ENCODE measurements around the gene SPAG7.

Gene SPAG7, protein sequence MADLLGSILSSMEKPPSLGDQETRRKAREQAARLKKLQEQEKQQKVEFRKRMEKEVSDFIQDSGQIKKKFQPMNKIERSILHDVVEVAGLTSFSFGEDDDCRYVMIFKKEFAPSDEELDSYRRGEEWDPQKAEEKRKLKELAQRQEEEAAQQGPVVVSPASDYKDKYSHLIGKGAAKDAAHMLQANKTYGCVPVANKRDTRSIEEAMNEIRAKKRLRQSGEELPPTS

DNA sequence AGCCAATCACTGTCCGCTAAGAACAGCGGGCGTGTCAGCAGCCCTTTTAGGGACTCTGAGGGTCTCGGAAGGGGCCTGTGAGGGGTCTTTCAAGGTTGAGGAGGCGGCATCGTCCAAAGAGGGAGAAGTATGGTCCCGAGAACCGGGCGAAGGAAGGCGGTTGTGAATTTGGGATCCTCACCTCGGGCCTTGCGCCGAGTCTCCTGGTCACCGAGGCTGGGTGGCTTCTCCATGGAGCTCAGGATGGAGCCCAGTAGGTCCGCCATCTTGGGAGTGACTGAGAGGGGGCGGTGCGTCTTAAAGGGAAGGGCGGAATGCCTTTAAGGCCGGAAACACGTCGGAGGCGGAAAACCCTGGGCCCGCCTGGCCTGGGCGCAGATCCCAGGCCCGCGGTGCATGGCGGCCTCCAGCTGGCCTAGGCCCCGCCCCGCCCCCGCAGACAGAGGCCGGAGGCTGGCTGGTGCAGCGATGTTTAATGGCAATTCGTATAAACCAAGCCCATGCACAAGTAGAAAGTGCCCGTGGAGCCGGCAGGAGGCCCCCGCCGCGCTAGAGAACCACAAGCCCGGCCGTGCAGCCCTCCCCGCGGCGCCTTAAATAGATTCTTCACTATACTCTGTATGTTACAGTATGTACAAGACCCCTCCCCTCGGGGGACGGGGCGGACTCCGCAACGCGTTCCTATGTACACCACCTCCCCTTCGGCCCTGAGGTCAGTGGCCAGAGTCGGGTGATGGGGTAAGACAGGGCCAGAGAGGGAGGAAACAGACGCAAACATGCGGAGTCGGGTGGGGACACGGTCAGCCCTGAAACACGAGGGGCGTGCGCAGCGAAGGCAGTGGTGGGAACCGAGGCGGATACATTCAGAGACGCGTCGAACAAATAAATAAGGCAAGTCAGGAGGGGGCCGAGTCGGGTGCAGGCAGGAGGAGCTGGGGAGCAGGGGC is at the start of gene SPAG7:
TSS of gene SPAG7 (minus strand) at position 279 of the 947 bp plus-strand sequence. CDS start at position 266, 13 bp downstream.
- peak; percentile 72 for DNase-seq

DNA sequence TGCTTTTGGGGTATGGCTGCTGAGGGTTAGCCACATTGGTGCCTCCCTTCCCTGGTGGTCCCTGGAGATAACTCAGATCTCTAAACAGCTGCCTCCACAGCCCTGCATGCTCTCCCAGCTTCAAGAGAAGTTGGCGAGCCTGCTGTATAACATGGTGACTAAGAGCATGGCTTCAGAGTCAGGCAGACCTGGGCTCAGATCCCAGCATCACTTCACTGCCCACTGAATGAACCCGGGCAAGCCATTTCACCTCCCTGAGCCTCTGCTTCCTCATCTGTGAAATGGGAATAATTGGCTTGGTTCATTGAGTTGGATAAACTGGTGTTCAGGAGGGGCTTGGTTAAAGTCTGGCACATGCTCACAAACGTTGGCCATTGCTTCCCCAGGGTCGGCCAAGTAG is 46.7 kb upstream of the SPAG7 start:
- DNase-seq = no peak

DNA sequence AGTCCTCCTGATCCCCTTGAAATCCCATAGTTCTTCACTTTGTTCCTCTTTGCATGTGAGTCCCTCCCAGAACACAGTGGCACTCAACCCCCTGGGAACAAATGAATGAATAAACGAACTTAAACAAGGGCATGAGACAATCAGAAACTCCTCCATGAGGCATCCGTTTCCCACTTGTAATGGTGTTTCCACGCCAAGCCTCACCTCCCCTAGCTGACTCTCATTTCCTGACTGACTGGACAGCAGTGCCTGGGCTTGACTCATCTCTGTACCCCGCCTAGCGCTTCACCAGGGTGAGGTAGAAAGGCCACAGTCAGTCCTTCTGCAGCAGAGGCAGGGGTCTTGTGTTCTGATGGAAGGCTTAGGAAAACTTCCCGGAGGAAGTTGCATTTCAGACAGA is 44.3 kb upstream of the SPAG7 start:
- DNase-seq = no peak

DNA sequence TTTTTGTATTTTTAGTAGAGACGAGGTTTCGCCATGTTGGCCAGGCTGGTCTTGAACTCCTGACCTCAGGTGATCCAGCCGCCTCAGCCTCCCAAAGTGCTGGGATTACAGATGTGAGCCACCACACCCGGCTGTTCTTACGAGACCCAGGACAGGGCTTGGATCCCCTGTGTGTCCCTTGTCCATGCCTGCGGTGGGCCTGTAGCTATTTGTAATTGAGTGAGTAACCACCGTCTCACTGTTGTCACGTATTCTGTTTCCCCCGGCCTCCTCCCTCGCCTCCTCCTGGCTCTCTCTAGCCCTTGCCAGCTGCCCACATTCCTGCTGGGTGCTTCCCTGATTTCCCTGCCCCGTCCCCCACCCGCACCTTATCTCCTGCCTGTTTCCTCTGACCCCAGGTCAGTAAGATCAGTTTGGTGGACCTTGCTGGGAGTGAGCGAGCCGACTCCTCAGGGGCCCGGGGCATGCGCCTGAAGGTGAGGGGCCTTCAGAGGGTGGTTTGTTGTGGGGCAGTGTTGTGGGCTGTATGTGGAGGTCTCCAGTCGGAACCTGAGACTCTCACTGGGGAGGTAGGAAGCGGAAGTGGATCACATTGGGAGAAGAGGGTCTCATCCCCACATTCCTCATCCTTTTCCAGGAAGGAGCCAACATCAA is 35.7 kb upstream of the SPAG7 start:
- no peak for DNase-seq

DNA sequence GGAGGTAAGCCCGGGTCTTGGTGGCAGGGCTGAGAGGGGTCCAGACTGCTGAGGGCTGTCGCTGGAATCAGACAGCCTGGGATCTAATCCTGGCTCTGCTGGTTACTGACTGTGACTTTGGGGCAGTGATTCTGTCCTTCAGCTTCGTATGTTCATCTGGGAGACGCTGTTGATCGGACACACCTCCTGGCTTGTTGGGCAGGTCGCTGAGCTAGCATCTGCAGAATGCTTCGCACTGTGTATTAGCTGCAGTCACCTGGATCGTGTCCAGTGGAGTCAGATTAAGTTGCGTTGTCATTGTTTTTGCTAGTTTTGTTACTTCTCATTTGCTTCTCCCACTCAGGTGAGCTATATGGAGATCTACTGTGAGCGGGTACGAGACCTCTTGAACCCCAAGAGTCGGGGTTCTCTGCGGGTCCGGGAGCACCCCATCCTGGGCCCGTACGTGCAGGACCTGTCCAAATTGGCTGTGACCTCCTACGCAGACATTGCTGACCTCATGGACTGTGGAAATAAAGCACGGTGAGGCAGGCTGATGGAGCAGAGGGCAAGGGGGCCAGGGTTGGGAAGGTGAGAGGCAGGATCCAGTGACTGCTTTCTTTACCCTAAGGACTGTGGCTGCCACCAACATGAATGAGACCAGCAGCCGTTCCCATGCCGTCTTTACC is 34.6 kb upstream of the SPAG7 start:
- no peak for DNase-seq

DNA sequence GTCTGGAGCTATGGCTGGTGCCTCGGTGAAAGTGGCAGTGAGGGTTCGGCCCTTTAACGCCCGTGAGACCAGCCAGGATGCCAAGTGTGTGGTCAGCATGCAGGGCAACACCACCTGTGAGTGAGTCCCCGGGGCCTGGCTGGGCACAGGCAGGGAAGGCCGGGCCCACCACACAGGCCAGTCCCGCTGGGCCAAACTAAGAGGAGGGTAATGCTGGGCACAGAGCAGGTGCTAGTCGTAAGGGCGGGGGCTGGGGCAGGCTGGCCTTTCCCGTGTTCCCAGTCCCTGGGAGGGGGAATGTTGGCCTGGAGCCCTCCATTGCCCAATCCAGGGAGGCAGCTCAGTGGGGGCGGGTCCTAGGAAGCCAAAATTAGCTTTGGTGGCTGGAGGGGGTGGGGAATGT is 32.6 kb upstream of the SPAG7 start:
- no peak for DNase-seq

DNA sequence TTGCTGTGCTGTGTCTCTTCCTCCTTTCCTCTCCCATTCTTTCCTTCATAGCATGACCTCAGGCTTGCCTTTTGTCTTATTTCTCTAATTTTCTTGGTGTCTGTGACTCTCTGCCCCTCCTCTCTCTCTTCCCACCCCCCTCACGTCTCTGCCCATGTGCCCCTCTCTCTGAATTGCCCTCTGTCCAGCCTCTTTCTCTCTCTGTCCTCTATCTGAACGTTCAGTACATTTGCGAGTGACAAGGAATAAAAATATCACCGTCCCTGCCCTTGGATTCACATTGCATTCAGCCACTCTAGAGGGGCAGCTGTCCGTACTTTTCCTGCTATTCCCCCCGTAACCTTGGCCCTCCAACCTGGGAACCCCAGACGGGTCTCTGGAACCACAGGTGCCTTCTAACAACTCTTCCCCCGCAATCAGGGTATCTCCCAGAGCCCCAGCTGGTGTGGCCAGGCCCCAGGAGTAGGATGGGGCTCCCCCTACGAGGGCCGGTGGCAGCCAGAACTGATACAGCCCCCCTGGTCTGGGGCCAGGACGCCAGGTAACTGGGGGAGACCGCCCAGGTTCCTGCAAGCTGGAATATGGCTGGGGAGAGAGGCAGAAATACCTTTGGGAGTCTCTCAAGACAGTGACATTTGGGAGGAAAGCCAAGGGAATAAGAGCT is 31.9 kb upstream of the SPAG7 start:
- DNase-seq = no peak

DNA sequence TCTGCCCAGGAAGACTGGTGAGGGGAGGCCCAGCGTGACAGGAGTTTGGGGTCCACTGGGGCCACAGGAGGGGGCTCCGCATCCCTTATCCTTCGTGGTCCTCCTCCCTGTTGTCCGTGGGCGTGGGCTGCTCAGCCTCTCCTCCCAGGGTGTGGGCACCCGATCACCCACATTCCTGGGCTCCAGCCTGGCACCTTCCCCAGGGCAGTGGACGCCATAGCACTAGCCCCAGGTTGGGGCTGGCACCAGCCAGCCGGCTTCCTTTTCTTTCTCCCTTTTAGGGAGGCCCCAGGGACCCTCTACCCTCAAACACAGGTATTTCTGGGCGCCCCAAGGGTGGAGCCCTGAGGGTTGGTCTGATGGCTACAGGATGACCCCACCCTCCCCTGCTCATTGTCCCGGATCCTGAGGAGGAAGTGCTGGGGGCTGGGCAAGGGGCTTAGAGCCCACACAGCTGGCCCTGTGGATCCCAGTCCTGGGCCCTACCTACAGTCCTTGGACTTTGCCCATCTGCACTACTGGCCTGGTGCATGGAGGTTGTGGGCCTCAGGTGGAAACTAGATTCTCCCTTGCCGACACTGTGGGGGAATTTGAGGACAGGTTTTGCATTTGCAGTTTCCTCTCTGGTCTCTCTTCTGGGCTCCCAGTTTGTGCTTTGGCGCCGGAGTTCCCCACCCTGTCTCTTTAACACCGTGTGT is 31.3 kb upstream of the SPAG7 start:
- no peak for DNase-seq

DNA sequence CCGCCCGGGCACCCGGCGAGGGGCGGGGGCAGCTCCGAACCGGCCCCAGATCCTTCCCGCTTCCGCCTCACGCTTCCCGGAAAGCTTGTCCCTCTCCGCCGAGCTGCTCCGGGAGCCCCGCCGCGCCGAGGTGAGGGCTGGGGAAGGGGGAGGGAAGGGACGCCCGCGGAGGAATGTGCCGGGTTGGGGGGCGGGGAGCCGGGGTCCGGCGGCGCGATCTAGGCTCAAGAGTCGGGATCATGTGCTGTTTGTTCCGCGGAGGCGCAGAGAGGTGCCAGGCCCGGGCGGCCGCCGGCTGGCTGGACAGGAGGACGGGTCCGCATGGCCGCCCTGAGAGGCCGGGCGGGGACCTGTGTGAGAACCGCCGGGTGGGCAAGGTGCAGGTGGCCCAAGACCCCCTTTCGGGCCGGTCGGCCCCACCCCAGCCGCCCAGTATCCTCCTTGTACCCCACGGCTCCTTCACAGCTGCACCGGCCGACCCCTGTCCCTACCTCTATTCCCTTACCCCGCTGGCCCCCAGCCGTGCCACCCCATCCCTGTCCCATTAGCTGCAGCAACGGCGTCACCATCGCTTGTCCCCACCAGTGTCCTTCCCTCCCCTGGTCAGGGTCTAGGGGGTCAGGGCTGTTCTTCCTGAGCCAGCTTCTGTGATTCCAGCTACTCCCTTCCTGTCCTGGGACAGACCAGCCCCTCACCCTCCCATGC is 30.6 kb upstream of the SPAG7 start:
- DNase-seq = no peak

DNA sequence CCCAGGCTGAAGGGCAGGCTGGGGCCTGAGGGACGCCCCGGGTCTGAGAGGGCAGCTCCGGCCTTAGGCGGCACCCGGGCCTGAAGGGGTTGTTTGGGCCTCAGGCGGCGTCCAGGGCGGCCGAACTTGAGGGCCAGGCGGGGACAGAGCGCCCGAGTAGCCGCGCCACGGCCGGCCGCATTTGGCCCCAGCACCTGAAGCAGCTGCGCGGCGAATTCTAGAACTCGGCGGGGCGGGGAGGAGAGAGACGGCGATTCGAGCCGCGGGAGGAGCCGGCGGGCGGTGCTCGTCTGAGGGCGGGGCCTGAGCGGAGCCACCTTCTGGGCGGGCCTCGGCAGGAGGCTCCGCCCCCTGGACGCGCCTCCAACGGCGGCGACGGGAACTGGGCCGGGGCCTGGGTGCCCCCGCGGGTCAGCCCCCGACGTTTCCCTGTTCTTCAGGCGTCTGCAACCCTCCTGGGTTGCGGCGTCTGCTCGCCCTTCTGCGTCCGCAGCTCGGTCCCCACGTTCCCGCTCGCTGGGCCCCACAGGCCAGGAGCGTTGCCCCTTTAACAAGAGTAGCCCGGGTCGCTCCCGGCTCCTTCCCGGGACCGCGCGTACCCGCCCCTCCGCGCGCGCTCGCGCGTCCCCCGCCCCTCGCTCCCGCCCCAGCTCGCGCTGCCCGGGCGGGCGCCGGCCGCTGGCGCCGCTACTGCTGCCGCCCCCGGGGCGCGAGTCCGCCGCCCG is 29.8 kb upstream of the SPAG7 start, which contains the start of the genes INCA1 and KIF1C:
TSS of gene INCA1 (minus strand) at position 221 of the 725 bp plus-strand sequence. CDS start 3,085 bp downstream, outside the sequence.
TSS of gene KIF1C (plus strand) at position 649 of the 725 bp plus-strand sequence. CDS start 2,297 bp downstream, outside the sequence.
- peak; percentile 42 for DNase-seq

DNA sequence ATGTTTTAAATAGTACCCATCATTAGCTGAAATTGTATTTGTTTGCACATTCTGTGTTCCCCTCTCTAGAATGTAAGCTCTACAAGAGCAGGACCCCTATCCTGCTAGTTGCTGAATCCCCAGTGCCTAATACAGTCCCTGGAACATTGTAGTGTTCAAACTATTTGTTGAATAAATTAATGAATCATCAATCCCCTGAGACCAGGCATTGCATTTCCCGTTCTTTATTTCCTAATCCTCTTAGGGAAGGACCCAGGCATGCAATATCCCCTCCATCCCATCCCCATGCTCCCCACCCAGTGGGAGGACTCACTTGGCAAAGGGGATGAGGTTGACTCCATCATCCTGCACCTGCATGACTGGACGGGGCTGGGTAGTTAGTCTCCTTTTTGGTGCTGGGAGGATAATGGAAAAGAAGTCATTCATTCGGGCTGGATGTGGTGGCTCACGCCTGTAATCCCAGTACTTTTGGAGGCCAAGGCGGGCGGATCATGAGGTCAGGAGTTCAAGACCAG is 26.5 kb upstream of the SPAG7 start:
- no peak for DNase-seq

DNA sequence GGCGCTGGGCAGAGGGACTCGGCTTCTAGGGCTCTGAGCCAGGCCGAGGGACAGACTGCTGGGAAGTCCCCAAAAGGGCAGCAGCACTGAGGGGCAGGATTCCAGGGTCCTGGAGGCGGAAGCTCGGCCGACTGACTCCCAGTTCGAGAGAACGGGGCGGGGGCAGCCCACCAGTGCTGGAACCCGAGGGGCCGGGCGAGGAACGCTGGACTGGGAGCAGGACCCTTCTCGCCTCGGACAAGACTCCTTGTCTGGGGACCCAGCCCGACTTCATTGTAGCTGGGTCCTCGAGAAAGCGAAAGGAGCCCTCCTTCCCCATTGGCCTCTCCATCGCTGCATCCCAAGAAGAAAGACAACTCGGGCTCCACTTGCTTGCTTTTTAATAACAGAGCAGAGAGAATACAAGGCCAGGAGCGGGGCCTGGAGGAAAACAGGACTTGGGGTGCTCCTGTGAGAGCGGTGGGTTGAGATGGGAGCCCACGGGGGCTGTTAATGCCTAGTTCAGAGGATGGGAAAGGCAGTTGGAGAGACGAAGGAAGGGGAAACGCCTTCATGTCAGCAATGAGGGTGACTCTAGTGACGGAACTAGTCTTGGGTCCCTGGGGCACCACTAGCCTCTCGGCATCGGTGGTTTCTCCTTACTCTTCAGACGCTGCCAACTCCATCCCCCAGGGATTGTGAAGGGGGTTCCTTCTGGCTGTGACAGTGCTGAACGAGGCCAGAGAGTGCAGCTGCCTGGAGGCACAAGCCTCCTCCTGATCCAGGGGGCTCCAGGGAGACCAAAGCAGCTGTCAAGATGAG is 20.4 kb upstream of the SPAG7 start:
- no peak for DNase-seq

DNA sequence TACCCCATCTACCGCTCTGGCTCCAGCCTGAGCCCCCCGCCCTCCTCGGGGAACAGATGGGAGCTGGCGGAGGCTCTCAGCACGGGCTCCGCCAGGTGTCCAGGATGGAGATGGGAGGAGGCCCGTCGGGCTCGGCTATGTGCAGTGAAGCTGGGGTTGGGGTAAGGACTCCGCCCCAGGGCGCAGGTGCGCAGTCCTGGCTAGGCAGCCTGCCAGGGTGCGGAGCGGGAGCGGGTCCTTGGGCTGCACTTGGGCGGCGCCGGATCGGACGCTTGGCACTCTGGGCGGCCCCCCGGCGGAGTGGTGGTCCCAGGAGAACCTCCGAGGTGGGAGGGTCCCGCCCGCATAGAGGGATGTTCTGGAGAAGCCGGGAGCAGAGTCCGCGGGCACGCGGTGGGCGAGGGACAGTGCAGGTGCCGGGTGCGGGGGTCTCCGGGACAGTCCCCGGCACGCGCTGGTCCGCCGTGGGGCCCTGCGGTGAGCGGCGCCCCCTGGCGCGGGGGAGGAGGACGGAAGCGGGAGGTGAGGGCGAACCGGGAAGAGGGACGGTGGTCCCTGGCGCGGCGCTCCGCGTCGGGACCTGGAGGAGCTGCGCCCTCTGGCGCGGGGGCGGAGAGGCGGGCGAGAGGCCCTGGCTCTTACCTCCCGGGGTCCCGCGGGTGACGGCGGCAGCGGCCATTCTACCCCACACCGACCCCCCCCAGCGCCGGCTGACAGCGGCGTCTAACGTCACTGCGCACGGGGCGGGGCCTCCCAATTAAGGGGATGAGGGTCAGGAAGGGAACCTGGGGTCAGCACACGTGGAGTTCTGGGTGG is 19.5 kb upstream of the SPAG7 start, which contains the start of gene CAMTA2:
TSS of gene CAMTA2 (minus strand) at position 725 of the 816 bp plus-strand sequence. CDS start 1,453 bp downstream, outside the sequence.
- DNase-seq = peak; percentile 16

DNA sequence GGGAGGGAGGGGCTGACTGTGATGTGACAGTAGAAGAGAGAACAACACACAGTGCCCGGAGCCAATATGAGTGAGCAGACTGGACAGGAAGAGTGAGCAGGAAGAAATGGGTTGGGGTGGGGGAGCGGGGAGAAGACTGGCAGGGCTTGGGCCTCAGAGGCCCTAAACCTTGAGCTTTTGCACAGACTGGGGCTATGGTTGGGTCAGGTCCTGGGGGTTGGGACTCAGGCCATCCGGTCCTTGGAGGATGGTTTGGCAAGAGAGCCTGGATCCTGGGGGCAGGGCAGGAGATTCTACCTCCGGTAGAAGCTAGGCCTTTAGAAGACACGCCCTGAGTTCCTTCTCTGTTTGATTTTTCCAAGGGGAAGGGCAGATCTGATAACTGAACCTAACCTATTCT is 18.8 kb upstream of the SPAG7 start:
- DNase-seq = no peak

DNA sequence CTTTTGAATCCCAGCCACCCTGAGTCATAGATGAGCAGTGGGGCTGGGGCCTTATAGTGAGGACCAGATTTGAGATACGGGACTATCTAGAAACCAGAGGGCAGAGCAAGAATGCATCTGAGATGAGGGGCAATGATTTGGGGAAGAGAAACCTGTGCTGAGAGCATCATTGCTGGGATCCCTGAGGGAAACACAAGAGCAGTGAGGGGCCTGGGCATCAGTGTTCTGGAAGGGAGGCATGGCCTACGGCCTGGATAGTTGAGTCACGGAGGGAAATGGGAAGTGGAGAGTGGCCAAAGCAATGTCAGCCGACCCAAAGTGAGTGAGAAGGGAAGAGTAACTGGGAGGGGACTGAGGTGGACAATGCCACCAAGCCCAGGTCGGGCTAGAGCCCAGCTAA is 14.7 kb upstream of the SPAG7 start:
- no peak for DNase-seq

DNA sequence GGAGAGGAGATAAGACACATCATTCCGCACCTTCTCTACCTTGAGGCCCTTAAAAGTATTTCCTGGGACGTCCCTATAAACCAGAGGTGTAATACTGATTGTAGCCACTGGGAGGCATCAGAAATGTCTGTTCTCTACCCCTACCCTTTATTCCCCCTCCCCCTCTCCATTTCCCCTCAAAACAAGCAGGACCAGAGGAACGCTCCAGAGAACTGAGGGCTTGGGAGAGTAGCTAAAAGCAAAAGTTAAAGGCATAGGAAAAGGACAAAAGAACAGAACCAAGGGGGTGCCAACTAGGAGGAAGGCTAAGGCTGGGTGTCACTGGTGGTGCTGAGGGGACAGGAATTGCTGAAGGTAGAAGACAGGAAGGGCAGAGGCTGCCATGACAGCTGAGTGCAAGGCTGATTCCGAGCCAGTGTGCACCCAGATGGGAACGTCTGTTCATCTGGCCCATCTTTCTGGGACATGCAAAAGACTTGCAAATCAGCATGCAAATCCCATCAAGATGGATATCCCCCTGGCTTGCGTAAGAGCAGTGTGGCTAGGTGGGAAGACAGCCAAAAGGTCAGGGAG is 13.1 kb upstream of the SPAG7 start:
- DNase-seq = no peak

DNA sequence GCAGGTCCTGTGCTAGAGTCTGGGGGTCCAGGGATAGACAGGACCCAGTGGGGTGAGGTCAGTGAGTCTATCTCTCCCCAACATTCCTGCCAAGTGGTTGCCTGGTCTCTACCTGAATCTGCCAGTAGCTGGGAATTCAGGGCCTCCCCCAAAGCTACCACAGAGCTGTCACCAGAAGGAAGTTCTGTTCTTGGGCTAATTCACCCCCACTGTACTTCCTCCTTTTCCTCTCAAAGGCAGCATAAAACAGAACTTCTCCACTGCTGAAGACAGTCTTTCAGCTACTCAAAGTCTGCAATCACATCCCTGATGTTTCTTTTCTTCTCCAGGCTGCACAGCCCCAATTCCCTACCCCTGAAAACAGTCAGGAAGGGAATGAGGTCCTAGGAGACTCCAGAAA is 11.1 kb upstream of the SPAG7 start:
- no peak for DNase-seq
